ENCODE measurements around the gene ZNF146.
"Not testable (repeated sequence)": the region's sequence is repeated elsewhere in the genome, so short reads cannot be mapped to it uniquely, and the experiment has no call there.

ZNF146 gene

GRCh38 chr19:36236304-36236945 lies 21.5 kb downstream of the ZNF146 start:
- no peak for DNase-seq

GRCh38 chr19:36236946-36237310 lies 22.0 kb downstream of the ZNF146 start:
- DNase-seq: no peak

- DNase-seq: no peak
Observed at GRCh38 chr19:36244066-36244465, 29.2 kb downstream of the ZNF146 start.

- no peak for DNase-seq
Observed at GRCh38 chr19:36245210-36246005, 30.5 kb downstream of the ZNF146 start.

- no peak for DNase-seq
Observed at GRCh38 chr19:36246006-36246481, 31.1 kb downstream of the ZNF146 start.

GRCh38 chr19:36252047-36252446 lies 37.1 kb downstream of the ZNF146 start:
- no peak for DNase-seq

- no peak for DNase-seq
Observed at GRCh38 chr19:36254848-36255247, 39.9 kb downstream of the ZNF146 start.

GRCh38 chr19:36255316-36255715 lies 40.4 kb downstream of the ZNF146 start:
- no peak for DNase-seq

- DNase-seq: no peak
Observed at GRCh38 chr19:36256064-36256463, 41.2 kb downstream of the ZNF146 start.

- no peak for DNase-seq
Observed at GRCh38 chr19:36256853-36257519, 42.1 kb downstream of the ZNF146 start.

GRCh38 chr19:36257520-36257876 lies 42.6 kb downstream of the ZNF146 start:
- DNase-seq: no peak

- DNase-seq: no peak
Observed at GRCh38 chr19:36258028-36258875, 43.3 kb downstream of the ZNF146 start.

GRCh38 chr19:36259211-36259610 lies 44.3 kb downstream of the ZNF146 start:
- DNase-seq: no peak

- no peak for DNase-seq
Observed at GRCh38 chr19:36265064-36265463, 50.2 kb downstream of the ZNF146 start.

- no peak for DNase-seq
Observed at GRCh38 chr19:36265856-36266374, 51.0 kb downstream of the ZNF146 start.

GRCh38 chr19:36266375-36266961 lies 51.6 kb downstream of the ZNF146 start:
- DNase-seq: no peak

- no peak for DNase-seq
Observed at GRCh38 chr19:36267061-36267845, 52.3 kb downstream of the ZNF146 start.

- DNase-seq: not testable (repeated sequence)
Observed at GRCh38 chr19:36268081-36268480, 53.2 kb downstream of the ZNF146 start.

- not testable (repeated sequence) for DNase-seq
Observed at GRCh38 chr19:36268591-36268990, 53.7 kb downstream of the ZNF146 start.

GRCh38 chr19:36269295-36269694 lies 54.4 kb downstream of the ZNF146 start:
- DNase-seq: not testable (repeated sequence)
